T-helper 2 cell treated with Interferon-gamma antibody and Interleukin-4, amounts not matched to agents 100 ng/mL and 5 ng/mL, for 36 hours (primary cell): ENCODE results near the gene TIMM13. TPM values are rescaled to one million over a fixed set of nuclear protein-coding genes. Genes with fewer than 3 reads are reported as not detected.

Experiments used
- intact Hi-C: fragments of 100-400 bp; cut with micrococcal nuclease; formaldehyde crosslinking; loops from one replicate; pipeline ENCODE4 v1.15.1; 2023
- total RNA-seq: library from RNA; stranded (reverse); gene quantifications from 2 replicates; pipeline ENCODE4 v1.2.3, GENCODE V29; 2022

The TIMM13 gene
- total RNA-seq, 1 donor from 2014 or later = 81.5 TPM

DNA sequence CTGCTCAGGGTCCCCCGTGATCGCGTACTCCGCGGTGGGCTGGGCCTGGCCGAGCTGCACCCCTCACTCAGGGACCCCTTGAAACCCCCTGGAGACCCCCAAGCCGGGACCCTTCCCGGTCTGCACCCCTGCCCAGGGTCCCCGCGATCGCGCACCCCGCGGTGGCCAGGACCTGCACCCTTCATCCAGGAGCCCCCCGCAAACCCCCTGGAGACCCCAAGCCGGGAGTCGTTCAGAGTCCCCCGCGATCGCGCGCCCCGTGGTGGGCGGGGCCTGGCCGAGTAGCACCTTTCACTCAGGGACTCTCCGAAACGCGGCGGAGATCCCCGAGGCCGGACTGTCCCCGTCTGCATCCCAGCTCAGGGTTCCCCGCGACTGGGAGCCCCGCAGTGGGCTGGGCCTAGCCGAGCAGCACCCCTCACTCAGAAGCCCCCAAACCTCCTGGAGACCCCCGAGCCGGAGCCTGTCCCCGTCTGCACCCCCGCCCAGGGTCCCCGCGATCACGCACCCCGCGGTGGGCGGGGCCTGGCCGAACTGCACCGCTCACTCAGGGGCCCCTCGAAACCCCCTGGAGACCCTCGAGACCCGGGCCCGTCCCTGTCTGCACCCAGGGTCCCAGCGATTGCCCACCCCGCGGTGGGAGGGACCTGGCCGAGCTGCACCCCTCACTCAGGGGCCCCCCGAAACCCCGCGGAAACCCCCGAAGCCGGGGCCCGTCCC, 28.6 kb upstream of the TIMM13 start:
- intact Hi-C loops = loop anchor here (2.0 kb wide), 1 partner anchor 219 kb away; the partner anchor contains the start of genes PLEKHJ1 and SF3A2

DNA sequence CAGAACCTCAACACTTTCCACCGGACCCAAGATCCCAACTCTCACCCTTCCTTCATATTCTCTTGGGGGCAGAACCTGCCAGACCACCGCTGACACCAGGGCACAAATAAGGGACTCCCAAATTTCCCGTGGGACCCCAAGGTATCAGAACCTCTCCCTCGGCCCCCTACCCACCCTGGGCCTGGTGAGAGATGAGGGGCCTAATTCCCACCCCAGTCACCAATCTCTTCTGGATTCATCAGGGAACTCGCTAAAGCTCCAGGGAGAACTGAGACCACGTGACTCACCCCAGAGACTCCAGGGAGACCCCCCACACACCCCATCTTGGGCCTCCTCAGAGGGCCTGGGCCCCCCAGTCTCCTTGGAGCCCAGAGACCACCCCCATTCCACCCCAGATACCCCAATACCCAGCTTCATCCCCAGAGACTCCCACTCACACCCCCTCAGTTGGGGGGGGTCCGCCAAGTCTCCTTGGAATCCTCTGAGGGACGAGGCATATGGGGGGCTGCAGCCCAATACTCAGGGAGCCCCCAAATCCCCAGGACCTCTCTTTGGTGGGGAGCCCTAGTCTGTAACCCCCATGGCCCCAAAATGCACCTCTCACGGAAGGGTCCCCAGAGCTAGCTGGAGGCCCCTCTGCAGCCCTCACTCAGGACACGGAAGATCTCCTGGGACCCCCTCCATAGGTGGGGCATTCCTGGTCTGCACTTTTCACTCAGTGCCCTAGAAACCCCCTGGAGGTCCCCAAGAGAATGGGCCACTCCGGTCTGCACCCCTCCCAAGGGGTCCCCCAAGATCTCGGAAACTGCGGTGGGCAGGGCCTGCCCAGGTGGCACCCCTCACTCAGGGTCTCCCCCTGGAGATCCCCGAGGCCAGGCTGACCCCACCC, 27.8 kb upstream of the TIMM13 start:
- intact Hi-C loops = no loop called here

GRCh38 chr19:2454199-2454961, 27.0 kb upstream of the TIMM13 start:
- intact Hi-C loops = no loop called here

GRCh38 chr19:2453431-2454025, 26.1 kb upstream of the TIMM13 start:
- intact Hi-C loops = no loop called here

- intact Hi-C loops = no loop called here
Observed at GRCh38 chr19:2451741-2452140, 24.4 kb upstream of the TIMM13 start.

DNA sequence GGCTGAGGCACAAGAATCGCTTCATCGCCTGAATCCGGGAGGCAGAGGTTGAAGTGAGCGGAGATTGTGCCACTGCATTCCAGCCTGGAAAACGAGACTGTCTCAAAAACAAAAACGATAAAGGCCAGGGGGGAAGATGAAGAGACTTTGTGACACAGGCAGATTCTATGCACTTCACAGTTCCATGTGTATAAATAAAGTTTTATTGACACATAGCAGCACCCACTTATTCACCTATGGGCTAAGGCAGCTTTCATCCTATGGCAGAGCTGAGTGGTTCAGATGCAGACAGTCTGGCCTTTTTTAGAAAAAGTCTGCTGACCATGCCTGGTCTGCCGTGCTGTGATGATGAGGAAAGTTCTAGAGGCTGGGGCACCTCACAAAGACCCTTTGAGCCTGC, 23.8 kb upstream of the TIMM13 start:
- intact Hi-C loops = no loop called here

- intact Hi-C loops = no loop called here
Observed at GRCh38 chr19:2449019-2449418, 21.6 kb upstream of the TIMM13 start.

- intact Hi-C loops = no loop called here
Observed at GRCh38 chr19:2446381-2446780, 19.0 kb upstream of the TIMM13 start.

DNA sequence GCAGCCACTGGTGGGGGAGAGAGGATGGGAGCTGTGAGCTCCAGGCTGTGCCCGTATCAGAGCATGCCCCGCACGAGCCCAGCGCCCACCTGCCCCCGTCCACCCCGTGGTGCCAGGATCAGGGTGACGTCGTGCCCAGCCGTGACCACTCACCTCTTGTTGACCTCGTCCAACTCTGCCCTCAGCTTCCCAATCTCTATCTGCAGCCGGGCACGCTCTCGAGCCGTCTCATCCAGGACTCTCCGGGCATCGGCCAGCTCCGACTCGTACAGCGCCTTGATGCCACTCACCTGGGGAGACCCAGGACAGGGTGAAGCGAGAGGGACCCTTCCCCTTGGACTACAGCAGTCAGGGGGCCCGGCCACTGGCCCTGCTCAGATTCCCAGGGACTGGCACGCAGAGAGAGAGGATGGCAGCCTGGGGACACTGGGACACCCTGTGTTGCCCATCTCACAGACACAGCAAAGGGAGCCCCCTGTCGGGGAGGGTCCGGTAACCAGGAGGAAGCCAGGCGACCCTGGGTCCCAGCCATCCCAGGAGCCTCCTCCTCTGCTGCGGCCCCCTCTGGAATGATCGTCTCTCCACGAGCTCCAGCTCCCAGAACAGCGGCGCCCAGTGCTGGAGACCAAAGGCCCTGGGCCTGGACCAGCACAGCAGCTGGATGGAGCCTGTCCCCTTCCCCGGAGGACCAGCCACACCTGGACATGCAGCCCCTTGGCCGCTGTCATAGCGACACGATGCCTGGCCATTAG, 17.0 kb upstream of the TIMM13 start:
- intact Hi-C loops = no loop called here

- intact Hi-C loops = no loop called here
Observed at GRCh38 chr19:2443785-2444182, 16.4 kb upstream of the TIMM13 start.

DNA sequence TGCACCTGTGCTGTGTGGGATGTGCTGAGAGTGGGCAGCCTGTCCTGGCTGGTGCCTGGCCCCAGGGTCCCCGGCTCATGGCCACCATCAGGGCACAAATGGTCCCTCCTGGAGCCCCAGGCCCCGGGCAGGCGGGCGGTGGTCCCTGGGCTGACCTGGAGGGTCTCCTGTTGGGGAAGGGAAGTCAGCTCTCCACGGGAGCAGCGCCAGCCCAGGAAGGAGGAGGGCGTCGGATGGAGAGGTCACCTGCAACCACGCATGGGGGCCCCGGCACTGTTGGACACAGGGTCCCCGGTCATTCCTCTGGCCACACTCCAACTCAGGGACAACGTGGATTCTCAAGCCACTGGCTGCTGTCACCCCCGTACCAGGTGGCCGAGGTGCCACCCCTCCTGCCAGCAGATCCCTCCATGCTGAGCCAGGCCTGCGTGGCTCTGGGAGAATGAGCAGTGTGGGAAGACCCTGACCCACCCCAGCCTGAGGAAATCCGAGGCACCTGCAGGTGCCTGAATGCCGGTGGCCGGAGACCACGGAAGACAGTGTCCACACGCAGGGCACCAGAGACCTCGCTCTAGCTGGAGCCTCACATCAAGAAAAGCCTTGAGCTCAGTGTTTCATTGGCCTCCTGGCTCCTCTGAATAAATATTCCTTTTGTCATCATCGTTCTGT, 15.9 kb upstream of the TIMM13 start:
- intact Hi-C loops = no loop called here

GRCh38 chr19:2441096-2441752, 13.8 kb upstream of the TIMM13 start:
- intact Hi-C loops = no loop called here

DNA sequence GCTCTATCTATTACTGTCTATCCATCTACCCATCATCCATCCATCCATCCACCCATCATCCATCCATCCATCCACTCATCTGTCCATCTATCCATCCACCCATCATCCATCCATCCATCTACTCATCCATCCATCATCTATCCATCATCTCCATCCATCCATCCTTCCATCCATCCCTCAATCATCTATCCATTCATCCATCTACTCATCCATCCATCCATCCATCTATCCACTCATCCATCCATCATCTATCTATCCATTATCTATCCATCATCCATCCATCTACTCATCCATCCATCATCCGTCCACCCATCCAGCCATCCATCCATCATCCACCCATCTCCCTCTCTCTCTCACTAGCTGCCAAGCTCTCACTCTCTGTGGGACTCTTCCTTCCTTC, 13.1 kb upstream of the TIMM13 start:
- intact Hi-C loops = no loop called here

- intact Hi-C loops = no loop called here
Observed at GRCh38 chr19:2438178-2438577, 10.8 kb upstream of the TIMM13 start.

- intact Hi-C loops = no loop called here
Observed at GRCh38 chr19:2436926-2437325, 9.5 kb upstream of the TIMM13 start.

DNA sequence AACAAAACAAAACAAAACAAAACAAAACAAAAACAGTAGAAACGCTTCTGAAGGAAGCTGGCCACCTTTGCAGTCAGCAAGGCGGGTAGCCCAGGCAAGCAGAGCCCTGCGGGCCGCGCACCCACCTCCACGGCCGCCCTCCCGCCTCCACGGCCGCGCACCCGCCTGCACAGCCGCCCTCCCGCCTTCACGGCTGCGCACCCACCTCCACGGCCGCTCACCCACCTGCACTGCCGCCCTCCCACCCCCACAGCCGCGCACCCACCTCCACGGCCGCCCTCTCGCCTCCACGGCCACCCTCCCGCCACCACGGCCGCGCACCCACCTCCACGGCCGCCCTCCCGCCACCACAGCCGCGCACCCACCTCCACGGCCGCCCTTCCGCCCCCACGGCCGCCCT, 9.0 kb upstream of the TIMM13 start:
- intact Hi-C loops = no loop called here

- intact Hi-C loops = no loop called here
Observed at GRCh38 chr19:2434721-2435265, 7.4 kb upstream of the TIMM13 start.

- intact Hi-C loops = no loop called here
Observed at GRCh38 chr19:2434267-2434666, 6.9 kb upstream of the TIMM13 start.

GRCh38 chr19:2433854-2434253, 6.5 kb upstream of the TIMM13 start:
- intact Hi-C loops = no loop called here
